Measurements from ENCODE around the gene GABPB1. TPM values are rescaled to one million over a fixed set of nuclear protein-coding genes. Genes with fewer than 3 reads are reported as not detected.

GABPB1 gene
- total RNA-seq, 2 donors from 2014 or later = 4.9 to 6.7 TPM

DNA sequence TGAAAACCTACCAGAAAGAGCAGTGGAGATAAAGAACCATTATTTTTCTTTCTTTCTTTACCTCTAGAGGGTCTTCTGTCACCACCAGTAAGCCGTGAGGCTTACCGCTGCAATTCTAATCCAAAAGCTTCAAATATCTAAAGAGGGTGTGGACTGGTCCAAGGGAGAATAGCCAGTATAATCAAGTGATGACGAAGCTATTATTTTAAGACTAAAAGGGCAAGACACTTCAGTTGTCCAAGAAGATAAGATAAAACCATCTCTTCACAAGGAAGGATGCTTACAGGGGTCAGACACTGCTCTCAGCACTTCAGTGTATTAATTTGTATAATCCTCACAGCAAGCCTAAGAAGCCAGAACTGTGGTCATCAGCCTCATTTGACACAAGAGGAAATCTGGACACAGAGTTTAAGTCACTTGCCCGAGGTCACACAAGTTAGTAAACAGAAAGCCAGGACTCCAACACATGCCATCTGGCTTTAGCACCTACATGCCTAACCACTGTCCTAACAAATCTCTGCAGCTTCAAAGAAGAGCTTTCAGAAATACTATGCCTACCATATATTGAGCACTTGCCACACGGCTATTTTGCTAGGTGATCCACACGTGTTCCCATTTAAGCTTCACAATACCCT is 104.1 kb downstream of the GABPB1 start:
- Histone ChIP-seq H3K9me3 (no peaks in the 10 kb centered on the region), H3K27ac (no peak overlapping the region), H3K36me3 (replicated peaks in 1 of 2; ENCODE audit: insufficient read depth in 1 of 2, low read depth in 2 of 2) (no peaks in the 10 kb centered on the region), H3K4me1 (no peaks in the 10 kb centered on the region), H3K4me3 (no peak overlapping the region), H3K27me3 (no peaks in the 10 kb centered on the region)
- no peak for TF ChIP-seq POLR2A (IDR thresholded peaks at IDR 0.05)
- ATAC-seq (no peak), DNase-seq (no peak)
- intact Hi-C loops (cut with DNase I) = no loop called here
- WGBS, 2 donors = 59 to 67% methylated on average over 6 of the region's 6 CpGs

DNA sequence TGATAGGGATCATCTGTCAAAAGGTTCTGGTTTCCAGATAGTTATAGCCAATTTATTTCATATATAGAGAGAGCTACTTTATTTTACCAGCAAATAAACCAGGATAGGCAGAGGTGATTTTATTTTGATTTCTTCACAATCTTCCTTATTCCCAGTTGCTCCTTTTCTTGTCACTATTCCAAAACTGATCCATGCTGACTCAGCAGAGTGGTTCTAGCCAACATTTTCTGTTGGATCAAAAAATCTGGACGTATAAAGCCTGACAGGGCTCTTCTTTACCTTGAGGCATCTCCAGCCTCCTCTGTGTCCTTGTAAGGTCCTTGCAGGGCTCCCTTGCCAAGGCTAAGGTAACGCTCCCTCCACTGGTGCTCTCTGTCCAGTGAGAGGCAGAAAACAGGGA is 105.3 kb downstream of the GABPB1 start:
- intact Hi-C loops (cut with DNase I) = no loop called here
- TF ChIP-seq POLR2A (IDR thresholded peaks at IDR 0.05) = no peak
- TF ChIP-seq, protein P1, sequence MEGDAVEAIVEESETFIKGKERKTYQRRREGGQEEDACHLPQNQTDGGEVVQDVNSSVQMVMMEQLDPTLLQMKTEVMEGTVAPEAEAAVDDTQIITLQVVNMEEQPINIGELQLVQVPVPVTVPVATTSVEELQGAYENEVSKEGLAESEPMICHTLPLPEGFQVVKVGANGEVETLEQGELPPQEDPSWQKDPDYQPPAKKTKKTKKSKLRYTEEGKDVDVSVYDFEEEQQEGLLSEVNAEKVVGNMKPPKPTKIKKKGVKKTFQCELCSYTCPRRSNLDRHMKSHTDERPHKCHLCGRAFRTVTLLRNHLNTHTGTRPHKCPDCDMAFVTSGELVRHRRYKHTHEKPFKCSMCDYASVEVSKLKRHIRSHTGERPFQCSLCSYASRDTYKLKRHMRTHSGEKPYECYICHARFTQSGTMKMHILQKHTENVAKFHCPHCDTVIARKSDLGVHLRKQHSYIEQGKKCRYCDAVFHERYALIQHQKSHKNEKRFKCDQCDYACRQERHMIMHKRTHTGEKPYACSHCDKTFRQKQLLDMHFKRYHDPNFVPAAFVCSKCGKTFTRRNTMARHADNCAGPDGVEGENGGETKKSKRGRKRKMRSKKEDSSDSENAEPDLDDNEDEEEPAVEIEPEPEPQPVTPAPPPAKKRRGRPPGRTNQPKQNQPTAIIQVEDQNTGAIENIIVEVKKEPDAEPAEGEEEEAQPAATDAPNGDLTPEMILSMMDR (IDR thresholded peaks at IDR 0.05) = no peak
- Histone ChIP-seq H3K4me1 (no peaks in the 10 kb centered on the region), H3K4me3 (no peak overlapping the region), H3K9me3 (no peaks in the 10 kb centered on the region), H3K27me3 (no peaks in the 10 kb centered on the region), H3K36me3 (replicated peaks in 1 of 2; ENCODE audit: insufficient read depth in 1 of 2, low read depth in 2 of 2) (no peaks in the 10 kb centered on the region), H3K27ac (no peak overlapping the region)
- ATAC-seq (no peak), DNase-seq (no peak)
- 51 to 57% methylated on average over 2 of the region's 2 CpGs for WGBS, 2 donors

DNA sequence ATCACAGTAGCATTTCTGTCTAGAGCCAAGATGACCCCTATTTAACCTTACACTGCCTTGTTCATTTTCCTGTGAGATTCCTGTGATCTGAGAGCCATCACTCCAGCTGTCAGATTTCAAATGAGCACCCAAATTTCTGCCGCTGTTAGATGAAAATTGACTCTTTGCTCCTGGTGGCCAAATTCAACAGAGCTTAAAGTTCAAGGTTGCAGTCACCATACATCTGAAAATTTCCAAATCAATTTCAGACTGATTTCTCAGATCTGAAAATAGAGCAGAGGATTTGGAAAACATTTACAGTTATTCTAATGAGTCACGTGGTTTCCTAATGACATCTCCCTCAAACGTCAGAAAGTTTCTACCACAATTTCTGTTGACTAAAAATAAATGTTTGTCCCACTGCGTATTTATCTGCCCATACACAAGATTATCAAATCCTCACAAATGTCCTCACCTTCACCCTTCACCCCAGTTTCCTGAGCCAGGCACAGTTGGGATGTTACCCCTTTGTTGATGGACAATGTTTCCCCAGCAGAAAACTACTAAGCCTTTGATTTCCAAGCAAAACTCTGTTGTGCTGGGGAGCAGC is 105.9 kb downstream of the GABPB1 start:
- Histone ChIP-seq H3K36me3 (replicated peaks in 1 of 2; ENCODE audit: insufficient read depth in 1 of 2, low read depth in 2 of 2) (no peaks in the 10 kb centered on the region), H3K4me1 (no peaks in the 10 kb centered on the region), H3K27ac (no peak overlapping the region), H3K27me3 (no peaks in the 10 kb centered on the region), H3K4me3 (no peak overlapping the region), H3K9me3 (no peaks in the 10 kb centered on the region)
- WGBS, 2 donors = 25 to 40% methylated on average over 4 of the region's 4 CpGs
- no peak for ATAC-seq
- no peak for DNase-seq
- intact Hi-C loops (cut with DNase I) = no loop called here
- no peak for TF ChIP-seq POLR2A (IDR thresholded peaks at IDR 0.05)
- TF ChIP-seq, protein P1 (IDR thresholded peaks at IDR 0.05) = no peak

DNA sequence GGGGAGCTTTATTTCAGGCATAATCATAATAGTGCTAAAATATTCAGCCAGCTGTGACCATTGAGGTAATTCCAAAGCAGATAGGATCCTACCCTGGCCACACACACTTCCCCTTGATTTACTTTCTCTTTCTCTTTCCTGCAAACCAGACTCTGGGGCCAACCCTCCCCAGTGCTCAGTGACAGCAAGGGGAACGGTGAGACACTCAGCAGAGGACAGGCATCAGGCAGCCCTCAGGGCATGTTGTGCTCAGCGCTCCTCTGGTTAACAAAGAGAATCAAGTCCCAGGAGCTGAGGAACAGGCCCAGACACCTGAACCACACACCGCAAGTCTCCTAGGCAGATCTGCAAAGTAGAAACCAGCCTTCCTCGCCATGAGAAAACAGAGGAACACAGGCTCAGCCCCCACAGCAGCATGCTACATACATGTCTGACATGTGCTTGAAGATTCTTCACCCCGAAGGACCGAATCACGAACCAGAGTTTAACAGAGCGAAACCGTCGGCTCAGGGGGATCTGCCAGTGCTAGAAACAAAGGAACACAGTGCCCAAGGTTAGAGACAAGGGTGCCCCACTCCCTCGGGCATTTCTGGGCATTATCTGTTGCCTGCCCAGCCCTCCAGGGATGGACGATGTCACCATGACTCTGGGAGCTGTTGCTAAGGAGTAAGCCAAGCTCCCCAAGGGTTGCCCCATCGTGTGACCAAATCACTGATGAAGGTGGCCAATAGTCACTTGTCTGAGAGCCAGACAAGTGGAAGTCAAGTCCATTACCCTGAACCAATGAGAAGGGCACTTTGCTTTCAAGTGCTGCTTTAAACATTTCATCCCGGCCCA is 107.0 kb downstream of the GABPB1 start:
- ATAC-seq = no peak
- no peak overlapping the region for H3K27ac ChIP-seq
- no peaks in the 10 kb centered on the region for H3K4me1 ChIP-seq
- no peaks in the 10 kb centered on the region for H3K36me3 ChIP-seq (replicated peaks in 1 of 2; ENCODE audit: insufficient read depth in 1 of 2, low read depth in 2 of 2)
- intact Hi-C loops (cut with DNase I) = no loop called here
- peak in 2 of 4 donors; percentile 9 to 21 for DNase-seq
- TF ChIP-seq POLR2A (IDR thresholded peaks at IDR 0.05) = no peak
- TF ChIP-seq, protein P1 (IDR thresholded peaks at IDR 0.05) = no peak
- H3K9me3 ChIP-seq = no peaks in the 10 kb centered on the region
- 78 to 85% methylated on average over 12 to 14 of the region's 14 CpGs for WGBS, 2 donors
- H3K27me3 ChIP-seq = no peaks in the 10 kb centered on the region
- H3K4me3 ChIP-seq = no peak overlapping the region

DNA sequence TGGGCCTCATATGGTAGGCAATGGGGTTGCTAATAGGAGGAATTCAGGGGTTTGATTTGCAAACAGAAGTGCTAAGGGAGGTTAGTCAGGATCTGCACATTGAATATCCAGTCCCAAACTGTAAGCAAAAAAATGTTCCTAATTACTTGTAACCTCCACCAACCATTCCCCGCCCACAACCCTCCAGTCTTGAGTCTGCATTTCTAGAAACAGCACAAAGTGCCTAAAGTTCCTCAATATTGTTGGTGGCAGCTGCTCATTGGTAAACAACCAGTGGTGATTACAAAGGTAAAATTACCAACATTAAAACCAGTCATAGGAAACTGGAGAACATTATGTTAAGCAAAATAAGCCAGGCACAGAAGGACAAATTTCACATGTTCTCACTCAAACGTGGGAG is 108.4 kb downstream of the GABPB1 start:
- H3K27me3 ChIP-seq = no peaks in the 10 kb centered on the region
- TF ChIP-seq, protein P1 (IDR thresholded peaks at IDR 0.05) = no peak
- no peak for TF ChIP-seq POLR2A (IDR thresholded peaks at IDR 0.05)
- H3K4me3 ChIP-seq = no peak overlapping the region
- 83 to 87% methylated on average over 2 of the region's 2 CpGs for WGBS, 2 donors
- H3K4me1 ChIP-seq = no peaks in the 10 kb centered on the region
- no peaks in the 10 kb centered on the region for H3K9me3 ChIP-seq
- no peaks in the 10 kb centered on the region for H3K36me3 ChIP-seq (replicated peaks in 1 of 2; ENCODE audit: insufficient read depth in 1 of 2, low read depth in 2 of 2)
- DNase-seq (no peak), ATAC-seq (no peak)
- intact Hi-C loops (cut with DNase I) = no loop called here
- no peak overlapping the region for H3K27ac ChIP-seq

Data from body of pancreas (tissue), 4 donors.